Measurements from ENCODE around the gene TACC3.
"Not testable (repeated sequence)": the region's sequence is repeated elsewhere in the genome, so short reads cannot be mapped to it uniquely, and the experiment has no call there.

TACC3 gene

DNA sequence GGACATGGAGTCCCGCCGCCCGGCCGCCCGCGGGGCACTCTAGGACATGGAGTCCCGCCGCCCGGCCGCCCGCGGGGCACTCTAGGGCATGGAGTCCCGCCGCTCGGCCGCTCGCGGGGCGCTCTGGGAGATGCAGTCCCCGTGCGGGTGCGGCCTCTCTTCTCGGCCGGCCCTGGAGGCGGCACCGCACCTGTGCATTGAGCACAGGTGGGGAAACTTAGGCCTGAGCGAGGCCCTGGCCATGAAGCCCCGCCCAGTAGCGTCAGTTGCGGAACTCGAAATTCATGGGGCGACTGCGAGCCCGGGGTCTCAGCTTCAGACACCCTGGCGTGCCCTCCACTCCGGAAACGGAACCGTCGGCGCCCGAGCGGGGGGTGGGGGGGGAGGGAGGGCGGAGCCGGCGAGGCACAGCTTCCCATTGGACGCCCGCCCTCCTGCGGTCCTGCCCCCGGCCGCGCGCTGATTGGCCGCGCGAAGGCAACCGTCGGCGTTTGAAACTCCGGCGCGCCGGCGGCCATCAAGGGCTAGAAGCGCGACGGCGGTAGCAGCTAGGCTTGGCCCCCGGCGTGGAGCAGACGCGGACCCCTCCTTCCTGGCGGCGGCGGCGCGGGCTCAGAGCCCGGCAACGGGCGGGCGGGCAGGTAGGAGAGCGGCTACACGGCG lies at the start of gene TACC3, which contains the start of gene TMEM129:
Gene TACC3 (plus strand): TSS at position 519 of the 663 bp plus-strand sequence. CDS start 1,901 bp downstream, outside the sequence.
Gene TMEM129 (minus strand): TSS at position 321 of the 663 bp plus-strand sequence. CDS start 486 bp downstream, outside the sequence.
- DNase-seq, result peak; percentile 74

DNA sequence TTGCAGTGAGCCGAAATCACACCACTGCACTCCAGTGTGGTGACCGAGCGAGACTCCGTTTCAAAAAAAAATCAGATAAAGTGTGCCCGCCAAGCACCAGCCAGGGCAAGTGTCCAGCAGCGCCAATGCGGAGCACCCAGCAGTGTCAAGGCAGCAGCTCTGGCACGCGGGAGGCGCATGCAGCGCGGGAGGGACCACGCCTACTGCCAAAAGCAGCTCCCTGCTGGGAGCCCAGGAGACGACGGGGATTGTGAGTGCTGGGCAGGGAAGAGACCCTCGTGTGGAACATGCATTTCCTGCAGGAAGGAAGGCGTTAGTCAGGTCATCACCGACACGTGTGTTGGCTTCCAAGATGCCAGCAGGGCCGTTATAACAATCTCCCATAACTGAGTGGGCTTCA lies 47.6 kb upstream of the TACC3 start:
- no peak for DNase-seq

DNA sequence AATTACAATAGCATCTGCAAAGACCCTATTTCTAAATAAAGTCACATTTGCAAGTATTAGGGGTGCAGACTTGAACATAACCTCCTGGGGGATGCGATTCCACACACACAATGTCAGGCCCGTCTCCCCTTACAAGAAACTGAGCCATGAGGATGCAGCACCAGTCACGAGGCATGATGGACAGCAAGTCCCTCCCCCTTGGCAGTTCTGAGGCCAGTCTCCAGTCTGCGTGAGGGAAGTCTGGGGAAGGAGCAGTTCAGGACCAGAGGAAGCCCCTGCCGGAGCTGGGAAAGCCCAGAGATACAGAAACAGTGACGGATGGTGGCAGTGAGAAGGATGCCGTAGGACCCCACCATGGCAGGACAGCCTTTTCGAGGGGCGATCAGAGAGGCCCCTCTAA lies 46.6 kb upstream of the TACC3 start:
- no peak for DNase-seq

DNA sequence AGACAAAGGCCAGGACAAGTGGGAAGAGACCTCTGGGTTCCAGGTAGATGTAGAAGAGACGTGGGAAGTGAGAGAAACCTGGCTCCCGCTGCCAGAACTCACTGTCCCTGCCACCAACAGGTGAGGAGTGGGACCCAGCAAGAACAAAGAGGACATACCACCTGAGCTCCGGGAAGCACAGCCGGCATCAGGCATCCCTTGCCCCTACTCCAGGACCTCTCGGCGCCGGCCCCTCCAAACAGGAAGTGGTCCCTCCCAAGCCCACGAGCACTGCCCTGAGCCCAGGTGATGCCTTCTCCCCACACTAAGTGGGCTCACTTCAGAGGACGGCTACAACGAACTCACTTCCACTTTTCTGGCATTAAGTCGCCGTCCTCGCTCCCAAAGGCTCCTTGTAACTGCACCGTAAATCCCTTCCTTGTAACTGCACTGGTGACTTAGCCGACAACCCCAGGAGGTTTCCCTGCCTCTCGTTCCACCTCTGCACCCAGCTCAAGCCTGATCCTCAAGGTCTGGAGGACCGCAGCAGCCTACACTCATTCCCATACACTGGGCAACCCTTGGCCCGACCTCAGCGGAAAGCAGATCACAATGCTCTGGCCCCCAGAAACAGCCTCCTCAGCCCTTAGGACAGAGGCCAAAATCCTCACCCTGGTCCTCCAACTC lies 46.1 kb upstream of the TACC3 start:
- no peak for DNase-seq

DNA sequence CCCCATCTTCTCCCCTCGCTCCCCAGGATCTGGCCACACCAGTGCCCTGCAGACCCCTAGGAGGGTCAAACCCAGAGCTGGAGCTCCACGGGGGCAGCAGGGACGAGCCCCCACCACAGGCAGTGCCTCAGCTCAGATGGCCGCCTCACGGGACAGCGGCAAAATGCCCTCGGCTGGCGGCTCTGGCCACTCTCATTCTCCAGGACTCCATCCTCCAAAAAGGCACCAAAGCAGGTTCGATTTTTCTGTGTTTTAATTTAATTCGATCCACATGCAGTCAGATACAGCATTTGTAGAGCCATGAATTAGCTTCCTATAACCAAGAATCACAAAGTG lies 45.6 kb upstream of the TACC3 start:
- no peak for DNase-seq

DNA sequence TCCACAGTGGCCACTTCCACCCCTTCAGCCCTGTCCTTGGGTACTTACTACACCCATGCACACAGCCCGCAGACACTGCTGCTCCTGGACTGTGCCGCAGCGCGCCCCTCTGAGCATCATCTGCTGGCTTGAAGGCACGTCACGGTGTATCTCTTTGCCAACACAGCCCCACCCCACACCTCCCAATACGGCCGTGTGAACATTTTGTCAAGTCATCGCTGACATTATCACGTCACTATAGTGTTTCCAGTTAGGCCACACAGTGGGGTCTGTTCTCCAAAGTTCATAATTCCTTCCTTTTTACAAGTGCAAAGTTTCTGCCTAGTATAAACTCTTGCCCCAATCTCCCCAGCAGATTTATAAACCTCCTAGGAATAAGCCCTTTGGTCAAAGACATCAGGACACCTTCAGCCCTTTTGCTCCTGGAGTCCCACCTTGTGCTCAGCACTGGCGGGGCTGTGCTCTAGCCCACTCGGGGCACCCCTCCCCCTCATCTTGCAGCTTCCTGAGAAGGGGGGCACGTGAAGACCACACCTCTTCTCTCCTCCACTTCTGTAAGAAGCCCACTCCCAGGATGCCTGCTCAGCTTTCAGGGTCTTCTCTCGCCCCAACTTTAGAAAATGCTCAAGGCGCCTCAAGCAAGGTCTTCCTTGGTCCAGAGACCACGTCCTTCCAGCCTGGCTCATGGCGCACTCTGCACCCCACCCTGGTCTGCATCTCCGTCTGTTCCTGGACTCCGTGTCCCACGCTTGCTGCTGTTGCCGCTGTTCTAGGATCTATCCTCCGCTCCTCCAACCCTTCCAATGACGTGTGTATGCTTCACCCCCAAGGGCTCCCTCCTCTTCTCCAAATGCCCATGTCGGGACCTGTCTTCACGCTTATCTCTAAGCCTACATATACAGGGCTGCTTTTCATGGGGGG lies 44.5 kb upstream of the TACC3 start:
- DNase-seq, result no peak

DNA sequence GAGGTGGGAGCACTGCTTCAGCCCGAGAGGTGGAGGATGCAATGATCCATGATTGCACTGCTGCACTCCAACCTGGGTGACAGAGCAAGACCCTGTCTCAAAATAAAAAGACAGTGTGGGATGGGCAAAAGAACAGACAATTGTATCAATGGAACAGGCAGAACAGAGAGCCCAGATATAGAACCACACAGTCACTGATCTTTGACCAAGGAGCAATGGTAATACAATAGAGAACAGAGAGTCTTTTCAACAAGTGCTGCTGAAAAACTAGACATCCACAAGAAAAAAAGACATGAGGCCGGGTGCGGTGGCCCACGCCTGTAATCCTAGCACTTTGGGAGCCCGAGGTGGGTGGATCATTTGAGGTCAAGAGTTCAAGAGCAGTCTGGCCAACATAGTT lies 43.1 kb upstream of the TACC3 start:
- no peak for DNase-seq

DNA sequence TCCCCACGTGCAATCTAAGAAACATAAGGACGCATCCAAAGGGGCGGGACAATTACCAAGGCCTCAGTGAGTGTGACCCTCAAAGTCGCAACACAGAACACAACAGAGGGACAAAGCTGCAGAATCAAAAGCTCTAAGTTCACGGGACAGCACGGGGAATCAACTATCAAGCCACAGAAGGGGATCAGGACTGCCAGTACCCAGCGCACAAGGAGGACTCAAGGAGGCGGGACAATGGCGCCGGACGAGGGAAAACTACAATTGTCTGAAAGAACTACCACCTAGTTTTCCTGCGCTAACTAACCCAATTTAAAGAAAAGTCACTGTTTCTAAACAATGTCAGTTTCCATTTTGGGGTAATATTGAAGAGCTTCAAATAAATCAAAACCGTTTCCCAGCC lies 38.5 kb upstream of the TACC3 start:
- no peak for DNase-seq

DNA sequence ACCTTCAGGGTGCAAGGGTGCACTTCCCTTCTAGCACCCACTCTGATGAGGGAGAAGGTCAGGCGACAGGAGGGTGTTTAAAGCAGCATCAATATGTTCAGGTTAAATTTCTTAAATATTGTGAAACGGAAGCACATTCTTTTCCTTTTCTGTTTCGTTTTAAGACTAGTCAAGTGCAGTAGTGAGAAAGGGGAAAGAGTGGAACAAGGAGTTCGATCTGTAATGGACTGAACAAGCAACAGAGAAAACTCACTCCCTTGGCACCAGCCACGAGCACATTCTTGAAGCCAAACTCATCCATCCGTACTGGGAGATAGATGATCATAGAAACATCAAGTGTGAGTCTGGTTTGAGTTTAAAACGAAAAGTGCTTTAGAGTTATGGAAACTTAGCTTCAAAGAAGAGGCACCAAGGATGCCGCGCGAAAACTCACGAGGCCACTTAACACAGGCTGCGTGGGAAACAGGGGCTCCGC lies 38.0 kb upstream of the TACC3 start:
- no peak for DNase-seq

DNA sequence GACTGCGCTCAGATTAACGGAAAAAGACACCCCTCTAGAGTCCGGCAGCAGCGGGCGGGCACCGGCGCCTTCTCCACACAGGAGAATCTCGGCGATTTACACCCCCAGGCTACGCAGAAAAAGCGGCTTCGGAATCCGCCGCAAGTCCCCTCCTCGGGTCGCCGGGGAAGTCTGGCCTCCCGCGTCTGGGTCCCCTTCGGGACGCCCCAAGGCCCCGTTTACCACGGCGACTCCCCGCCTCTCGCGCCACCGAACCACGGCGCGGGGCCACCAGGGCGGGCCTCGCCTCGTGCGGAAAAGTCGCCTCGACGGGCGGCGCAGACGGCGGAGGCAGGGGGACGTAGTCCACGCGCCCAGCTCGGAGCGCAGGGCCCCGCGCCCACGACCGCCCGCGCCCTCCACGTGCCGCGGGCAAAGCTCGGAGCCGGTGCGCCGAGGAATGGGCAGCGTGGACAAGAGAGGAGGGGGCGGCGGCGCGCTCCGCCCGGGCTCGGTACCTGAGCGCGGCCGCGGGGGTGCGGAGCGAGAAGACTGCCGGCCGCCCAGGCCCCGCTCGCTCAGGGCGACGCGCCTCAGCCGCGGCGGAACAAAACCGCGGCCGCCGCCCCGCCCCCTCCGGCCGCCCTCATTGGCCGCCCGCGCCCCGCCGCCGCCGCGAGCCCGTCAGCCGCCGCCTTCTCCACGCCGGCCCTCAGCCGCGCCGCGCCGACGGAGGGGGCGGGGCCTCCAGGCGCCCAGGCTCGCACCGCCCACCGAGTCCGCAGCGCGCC lies 37.4 kb upstream of the TACC3 start, which contains the start of gene FAM53A:
Gene FAM53A (minus strand): TSS at position 578 of the 770 bp plus-strand sequence. CDS start 15,572 bp downstream, outside the sequence.
- DNase-seq, result no peak

DNA sequence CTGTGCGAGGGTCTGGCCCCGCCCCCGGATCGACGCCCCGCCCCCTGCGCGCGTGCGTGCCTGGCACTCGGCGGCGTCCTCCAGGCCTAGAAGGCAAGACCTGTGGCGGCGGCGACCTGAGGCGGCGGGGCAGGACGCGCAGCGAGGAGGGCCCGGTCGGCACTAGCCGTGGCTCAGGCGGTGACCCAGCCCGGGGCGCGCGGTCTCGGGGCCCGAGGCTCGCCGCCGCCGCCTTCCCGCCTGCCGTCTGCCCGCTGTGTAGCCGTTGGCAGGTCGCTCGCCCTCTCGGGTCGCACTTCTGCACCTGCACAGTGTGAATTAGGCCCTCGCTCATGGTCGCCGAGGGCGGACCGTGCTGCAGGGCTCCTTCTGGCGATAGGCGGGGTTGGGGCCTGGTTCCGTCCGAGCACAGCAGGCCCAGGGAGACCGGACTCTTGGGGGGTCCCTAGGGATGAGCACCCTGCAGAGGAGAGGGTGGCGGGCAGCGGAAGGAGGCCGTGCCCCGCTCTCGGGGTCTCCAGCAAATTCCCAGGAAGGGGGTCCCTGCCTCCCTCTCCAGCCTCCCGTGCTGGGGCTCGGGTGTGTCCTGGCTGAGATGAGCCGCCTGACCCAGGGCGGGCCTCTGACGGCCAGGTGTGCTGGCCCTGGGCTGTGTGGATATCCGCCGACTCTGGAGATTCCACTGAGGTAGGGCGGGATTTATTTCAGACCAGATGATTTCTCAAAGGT lies 36.7 kb upstream of the TACC3 start:
- DNase-seq, result no peak

DNA sequence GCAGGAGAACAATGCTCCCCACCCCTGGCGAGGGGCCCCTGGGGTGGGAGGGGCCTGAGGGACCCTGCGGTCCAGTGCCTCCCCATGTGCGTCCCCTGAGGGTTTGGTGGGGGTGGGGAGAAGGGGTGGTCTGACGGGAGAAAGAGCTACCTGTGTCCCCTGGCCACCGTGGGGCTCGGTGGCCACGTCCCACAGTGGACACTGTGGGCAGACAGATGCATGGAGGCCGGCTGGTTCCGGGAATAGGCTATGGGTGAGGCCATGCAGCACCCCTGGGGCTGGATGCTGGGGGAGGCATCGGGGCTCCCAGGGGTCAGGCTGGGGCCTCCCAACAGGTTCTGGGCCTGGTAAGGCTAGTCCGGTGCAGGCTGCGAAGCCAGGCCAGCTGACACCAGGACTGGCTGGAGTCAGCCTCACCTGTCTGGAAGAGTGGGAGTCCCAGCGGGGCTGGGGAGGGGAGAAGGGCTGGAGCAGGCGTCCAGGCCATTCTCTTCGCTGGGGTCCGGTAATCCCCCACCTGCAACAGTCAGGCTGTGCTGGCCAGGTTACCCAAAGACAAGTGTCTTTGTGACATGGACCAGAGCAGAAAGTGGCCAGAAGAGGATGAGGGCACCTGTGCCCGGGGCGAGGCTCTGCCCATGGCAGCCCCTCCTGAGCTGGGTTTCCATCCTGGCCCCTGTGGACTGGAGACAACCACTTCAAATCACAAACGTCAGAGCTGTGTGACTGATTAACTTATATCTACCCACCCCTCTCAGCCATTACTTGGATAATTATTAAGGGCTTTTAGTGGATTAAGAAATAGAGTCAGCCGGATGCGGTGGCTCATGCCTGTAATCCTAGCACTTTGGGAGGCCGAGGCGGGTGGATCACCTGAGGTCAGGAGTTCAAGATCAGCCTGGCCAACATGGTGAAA lies 35.8 kb upstream of the TACC3 start:
- DNase-seq, result no peak

DNA sequence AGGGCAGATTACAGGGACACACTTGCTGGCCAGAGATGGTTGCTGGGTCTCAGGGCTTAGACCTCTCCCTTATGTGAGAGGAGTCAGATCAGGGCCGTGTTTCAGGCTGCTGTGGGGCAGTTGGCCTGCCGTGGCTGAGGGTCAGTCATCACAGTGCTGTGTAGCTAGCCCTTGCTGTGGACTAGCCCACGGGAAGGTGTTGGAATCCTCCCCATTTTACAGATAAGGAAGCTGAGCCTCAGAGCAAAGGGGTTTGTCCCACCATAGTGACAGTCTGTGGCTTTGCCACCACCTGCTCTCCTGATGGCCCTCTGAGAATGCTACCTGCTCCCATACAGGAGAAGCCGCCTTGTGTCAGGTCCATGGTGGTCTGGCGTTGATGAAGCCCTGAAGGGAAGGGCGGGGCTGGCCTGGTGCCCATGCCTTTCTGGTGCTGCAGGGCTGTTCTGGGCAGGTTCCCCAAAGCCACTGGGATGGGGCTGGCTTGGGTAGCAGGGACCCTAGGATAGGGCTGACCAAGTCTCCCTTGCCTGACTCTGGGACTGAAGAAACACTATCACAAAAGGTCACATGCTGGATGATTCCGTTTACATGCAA lies 34.8 kb upstream of the TACC3 start:
- DNase-seq, result no peak

DNA sequence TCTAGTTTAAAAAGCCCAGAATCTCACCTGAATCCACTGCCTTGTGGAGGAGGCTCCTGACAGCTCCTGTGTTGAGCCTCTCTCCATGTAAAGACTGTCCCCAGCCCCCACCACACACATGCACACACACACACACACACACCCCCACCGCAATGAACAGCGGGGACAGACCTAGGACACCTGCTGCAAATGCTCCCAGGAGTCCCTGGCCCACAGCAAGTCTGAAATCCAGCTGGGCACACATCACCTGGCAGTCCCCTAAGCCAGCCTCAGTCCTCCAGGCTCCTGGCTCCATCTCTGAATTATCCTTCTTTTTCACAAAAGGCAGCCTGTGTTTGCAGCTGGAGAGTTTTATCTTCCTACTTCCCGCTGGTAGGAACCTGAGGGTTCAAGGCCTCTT lies 30.6 kb upstream of the TACC3 start:
- no peak for DNase-seq

DNA sequence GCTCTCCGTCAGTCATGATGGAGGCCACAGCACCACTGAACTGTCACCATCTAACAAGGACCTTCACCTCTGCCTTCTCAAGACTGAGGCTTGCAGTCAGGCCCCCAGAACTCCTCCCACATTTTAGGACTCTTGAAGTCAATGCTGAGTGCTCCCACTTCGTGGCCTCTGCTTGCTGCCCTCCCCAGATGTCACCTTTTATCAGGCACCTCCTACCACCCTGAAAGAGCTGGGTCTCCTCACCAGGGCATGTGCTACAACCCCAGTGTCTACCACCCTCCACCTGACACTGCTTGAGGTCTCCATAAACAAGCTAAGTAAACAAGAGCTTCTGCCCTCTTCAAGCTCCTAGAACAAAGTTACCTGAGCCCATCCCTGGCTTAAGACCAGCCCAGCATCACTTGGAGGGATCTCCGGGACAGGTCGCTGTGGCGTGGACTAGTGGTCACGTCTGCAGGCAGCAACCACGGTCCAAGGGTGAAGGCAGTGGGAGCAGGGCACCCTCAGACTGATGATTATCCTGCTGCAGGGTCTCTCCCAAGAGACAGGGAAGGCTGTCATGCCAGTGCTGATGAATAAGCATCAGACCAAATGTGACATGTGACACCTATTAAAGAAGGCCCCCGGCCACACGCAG lies 29.5 kb upstream of the TACC3 start:
- DNase-seq, result no peak

DNA sequence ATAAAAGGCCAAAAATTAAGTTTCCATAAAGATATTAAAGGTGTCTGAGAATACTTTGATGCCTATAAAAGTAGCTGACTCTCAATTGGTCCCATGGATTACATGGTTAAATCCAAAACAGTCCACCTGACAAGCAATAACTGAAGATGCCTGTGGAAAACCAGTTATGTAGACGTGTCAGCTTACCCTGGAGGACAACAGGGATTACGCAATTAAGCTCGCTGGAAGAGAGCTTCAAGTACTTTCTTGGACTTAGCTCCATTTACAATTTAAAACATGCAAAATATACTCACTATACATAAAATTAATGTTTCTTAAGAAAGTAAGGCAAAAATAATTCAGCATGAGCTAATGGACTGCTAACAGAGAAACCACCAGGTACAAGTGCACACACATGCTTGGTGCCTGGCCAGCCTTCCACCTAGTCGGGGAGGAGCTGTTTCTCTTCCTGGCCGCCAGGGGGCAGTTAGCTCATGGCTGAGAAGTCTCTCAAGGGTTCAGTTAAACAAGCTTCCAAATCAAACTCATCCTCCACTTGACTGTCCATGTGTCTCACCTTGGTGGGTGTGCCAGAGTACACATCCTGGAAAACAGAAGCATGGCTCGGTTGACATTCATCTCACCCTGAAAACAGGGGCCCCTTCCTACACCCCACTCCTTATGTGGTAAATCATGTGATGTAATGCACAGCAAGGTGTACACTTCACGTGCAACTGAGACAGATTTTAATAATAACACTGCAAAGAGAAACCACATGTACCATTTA lies 28.0 kb upstream of the TACC3 start:
- DNase-seq, result no peak

DNA sequence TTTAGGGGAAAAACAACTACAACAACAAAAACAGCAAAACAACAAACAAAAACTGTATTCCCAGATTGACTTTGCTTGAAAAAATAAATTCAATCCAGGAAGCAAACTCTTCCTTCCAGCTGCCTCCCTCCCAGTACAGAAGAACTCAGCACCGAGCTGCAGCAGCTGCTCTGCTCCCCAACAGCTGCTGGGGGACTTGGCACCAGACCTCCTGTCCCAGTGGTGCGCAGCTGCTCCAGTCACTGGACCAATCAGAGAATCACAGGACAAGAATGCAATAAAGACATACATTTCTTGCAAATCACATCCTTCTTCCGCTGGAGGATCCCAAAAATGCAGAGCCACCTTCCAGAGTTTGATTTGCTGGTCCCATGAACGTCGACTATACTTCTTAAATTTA lies 25.4 kb upstream of the TACC3 start:
- no peak for DNase-seq

DNA sequence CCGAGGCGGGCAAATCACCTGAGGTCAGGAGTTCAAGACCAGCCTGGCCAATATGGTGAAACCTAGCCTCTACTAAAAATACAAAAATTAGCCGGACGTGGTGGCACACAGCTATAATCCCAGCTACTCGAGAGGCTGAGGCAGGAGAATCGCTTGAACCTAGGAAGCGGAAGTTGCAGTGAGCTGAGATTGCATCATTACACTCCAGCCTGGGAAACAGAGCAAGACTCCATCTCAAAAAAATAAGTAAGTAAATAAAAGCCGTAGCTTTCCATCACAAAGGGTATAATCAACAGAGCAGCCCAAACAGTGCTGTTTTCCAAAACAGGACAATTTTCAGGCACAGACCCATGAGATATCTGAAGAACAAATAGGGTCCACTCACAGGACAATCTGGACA lies 19.6 kb upstream of the TACC3 start:
- DNase-seq, result not testable (repeated sequence)

DNA sequence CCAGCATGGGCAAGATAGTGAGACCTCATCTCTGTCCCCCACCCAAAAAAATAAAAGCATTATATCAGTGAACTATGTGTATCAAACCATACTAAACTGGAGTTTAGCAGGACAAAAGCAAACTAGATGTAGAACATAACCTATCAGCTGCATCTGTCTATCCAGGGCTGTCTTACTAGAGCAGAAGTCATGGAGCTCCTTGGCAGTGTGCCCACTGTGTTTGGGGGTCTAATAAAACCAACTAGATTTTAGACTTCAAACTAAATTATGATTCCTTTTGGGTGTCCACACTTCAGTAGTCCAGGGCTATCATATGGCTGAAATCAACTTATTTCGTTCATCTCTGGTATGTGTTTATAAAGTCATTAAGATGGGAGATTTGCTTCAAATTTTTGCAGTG lies 17.5 kb upstream of the TACC3 start:
- DNase-seq, result no peak

Measured in NCI-H524 treated with DMSO at 0.1 percent for 48 hours (cell line).